CD4-positive, alpha-beta T cell treated with Interleukin-15 for 1 hour (primary cell): ENCODE measurements around the gene NEURL1.

Source experiments
- DNase-seq: peaks from one replicate; pipeline ENCODE4 v3.0.0-alpha.2; 2020

The NEURL1 gene

DNA sequence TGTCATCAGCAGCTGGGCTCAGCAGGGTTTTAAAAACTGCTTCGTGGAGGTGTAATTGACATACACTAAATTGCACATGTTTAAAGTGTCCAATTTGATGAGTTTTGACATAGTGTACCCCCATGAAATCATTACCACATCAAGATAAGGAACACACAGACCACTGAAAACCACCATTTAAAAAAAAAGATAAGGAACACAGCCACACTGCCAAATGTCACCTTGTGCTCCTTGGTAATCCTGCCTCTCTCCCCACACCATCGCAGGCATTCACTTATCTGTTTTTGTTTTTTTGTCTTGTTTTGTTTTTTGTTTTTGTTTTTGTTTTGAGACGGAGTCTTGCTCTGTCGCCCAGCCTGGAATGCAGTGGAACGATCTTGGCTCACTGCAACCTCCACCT is 75.0 kb downstream of the NEURL1 start:
- DNase-seq: no peak

GRCh38 chr10:103569896-103570295 is 76.4 kb downstream of the NEURL1 start:
- DNase-seq: no peak

- no peak for DNase-seq
Measured at GRCh38 chr10:103570844-103571655, 77.5 kb downstream of the NEURL1 start.

GRCh38 chr10:103571656-103571975 is 78.1 kb downstream of the NEURL1 start:
- DNase-seq: no peak

GRCh38 chr10:103572347-103573204 is 79.1 kb downstream of the NEURL1 start:
- no peak for DNase-seq

GRCh38 chr10:103573205-103573487 is 79.6 kb downstream of the NEURL1 start:
- no peak for DNase-seq

GRCh38 chr10:103574097-103575061 is 80.9 kb downstream of the NEURL1 start:
- DNase-seq: no peak

- no peak for DNase-seq
Measured at GRCh38 chr10:103575416-103576075, 82.0 kb downstream of the NEURL1 start.

- no peak for DNase-seq
Measured at GRCh38 chr10:103576076-103576471, 82.6 kb downstream of the NEURL1 start.

DNA sequence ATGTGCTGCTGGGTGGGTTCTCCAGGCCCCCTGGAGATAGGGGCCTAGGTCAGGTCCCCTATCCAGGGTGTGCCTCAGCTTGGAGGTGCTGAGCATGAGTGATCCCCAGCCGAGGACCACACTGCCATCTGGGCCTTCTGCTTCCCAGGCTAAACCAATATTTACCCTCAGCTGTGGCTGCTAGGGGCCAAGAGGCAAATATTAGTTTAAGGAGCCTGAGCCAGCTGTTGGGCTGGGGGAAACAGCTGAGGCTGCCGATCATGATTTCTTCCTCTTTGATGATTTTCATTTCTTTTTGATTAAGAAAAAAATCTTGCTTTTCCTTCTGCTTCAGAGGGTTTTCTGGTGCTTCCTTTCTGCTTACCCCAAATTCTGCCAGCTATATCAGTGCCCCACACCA is 83.4 kb downstream of the NEURL1 start:
- no peak for DNase-seq

DNA sequence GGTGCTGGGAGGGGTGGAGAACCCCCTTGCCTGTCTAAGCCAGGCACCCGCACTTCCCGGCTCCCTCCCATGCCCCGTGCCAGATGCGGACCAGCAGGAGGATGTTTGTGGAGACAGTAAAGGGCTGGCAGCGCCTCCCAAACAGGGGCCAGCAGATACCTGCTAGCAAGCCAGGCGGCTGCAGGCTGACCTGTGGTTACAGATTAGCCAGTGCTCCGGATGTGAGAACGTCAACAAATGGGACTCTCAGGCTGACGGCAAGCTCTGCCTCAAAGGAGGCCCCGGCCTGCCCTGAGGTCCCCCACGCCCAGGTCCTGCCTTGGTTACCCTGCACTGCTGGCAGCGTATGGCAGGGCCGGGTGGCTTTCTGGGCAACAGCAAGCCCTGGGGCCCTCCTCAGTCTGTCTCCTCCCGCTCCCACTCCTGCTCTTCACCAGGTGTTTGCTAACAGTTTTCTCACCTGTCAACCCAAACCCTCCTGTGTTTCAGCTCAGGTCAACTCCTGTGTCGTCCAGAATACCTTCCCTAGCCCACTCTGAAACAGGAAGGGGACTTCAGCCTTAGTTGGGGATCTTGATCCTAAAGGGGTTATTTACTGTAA is 85.4 kb downstream of the NEURL1 start:
- no peak for DNase-seq

GRCh38 chr10:103580011-103580410 is 86.5 kb downstream of the NEURL1 start:
- no peak for DNase-seq

GRCh38 chr10:103580430-103580829 is 86.9 kb downstream of the NEURL1 start:
- no peak for DNase-seq

DNA sequence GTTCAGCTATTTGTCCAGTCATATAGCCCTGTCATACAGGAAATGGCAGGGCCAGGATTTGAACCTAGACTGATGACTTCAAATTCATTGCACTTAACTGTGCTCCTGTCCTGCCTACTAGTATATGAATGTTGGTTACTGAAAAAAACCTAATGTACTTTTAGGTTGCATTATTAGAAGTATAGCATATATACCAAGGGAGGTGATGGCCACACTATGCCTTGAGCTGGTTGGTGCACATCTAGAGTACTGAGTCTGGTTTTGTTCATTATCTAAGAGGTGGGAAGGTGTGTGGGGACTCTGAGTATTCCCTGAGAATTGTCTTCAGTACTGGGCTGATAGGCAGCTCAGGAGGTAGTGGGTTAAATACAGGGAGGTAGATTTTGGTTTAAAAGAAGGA is 88.0 kb downstream of the NEURL1 start:
- DNase-seq: no peak

DNA sequence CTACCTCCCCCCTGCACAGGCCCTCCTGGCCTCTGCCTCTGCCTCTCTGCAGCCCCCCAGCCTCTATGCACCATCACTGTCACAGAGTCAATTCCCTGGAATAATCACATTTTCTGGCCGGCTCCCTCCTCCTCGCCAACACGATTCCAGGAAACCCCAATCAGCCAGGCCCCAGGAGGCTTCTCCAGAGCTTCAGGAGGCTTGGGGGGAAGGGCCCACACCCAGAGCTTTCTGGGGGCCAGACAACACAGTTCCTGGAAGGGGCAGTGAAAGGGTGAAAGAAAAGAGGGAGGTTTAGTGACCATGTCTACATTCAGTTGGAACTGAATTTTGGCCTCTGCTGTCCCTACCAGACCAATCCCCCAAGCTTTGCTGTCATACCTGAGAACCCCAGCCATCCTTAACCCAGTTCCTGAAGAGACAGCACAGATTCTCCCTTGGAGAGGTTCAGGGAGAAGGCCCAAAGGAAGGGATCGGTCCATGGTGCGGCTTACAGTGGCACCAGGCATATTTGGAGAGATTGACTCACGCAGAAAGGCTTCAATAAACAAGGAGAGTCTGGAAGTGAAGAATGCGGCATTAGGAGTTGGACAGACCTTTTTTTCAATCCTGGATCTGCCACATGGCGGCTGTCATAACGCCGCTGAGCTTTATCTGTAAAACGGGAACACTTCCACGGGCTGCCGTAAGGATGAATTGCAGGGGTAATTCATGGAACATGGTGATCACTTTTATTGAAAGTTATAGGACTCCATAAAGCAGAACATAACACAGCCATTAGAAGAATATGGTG is 89.0 kb downstream of the NEURL1 start:
- DNase-seq: no peak

DNA sequence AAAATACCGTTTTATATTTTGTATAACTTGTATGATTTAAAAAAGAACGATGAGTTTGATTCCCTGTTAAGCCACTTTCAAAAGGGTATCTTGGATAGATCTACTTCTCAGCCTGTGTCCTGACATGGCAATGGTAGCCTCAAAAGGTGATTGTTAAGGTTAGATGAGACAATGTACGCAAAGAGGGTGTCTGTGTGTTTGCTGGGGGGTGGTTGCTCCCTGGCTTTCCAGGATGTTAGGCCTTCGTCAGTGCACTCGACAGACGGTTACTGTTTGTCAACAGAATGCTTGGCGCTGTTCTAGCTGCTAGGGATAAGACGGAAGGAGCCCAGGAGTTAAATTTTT is 90.3 kb downstream of the NEURL1 start:
- no peak for DNase-seq

GRCh38 chr10:103584216-103585010 is 90.9 kb downstream of the NEURL1 start:
- DNase-seq: peak; percentile 80

GRCh38 chr10:103585011-103585405 is 91.5 kb downstream of the NEURL1 start:
- no peak for DNase-seq

- no peak for DNase-seq
Measured at GRCh38 chr10:103587073-103587472, 93.6 kb downstream of the NEURL1 start.

GRCh38 chr10:103589074-103589630 is 95.6 kb downstream of the NEURL1 start:
- DNase-seq: no peak
